Fibroblast of skin of right quadriceps (primary cell): ENCODE data around the gene C6orf120.

Experiments
- DNase-seq: peaks from one replicate; pipeline ENCODE4 v3.0.0-alpha.2; 2013

The C6orf120 gene

GRCh38 chr6:169701954-169702839 lies at the start of gene C6orf120, which contains the start of gene WDR27:
Gene C6orf120, plus strand, starts transcription at chr6:169702126. Its CDS starts 334 bp downstream, at chr6:169702460.
Gene WDR27, minus strand, starts transcription at chr6:169702029. Its CDS starts 13,024 bp downstream, at chr6:169689005.
- DNase-seq: peak; percentile 95

DNA sequence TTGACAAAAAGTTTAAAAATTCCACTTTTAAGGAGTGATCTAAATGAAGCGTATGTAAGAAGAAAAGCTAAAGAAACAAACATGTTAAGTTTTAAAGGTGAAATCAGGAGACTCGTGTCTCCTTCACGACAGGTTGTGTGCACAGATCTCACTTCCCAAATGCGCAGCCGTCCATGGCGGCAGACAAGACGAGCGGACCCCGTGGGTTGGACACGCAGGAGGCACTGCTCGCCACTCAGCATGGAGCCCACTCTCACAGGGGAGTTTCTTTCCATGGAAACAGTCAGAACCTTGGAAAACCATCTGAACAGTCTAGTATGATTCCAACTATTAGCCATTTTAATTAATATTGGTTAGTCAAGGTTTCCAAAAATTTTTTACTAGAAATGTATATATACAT lies 49.0 kb upstream of the C6orf120 start:
- DNase-seq: no peak

DNA sequence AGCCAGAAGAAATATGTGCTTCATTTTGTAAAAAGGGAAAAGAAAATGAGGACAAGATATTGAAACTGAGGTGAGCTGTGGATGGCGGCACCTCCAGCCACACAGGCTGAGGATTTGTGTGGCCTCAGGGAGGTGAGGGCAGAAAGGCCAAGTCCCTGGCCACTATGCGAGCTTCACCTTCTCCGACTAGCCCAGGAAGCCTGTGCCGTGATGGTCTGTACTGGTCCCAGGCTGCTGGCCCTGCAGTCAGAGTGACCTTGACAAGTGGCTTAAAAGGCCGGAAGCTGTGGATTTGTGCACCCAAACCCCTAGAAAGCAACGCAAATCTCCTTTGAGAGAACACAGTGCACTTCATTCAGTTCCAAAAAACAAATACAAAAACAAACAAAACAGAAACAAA lies 48.2 kb upstream of the C6orf120 start:
- no peak for DNase-seq

- peak; percentile 74 for DNase-seq
These were observed 47.1 kb upstream of the C6orf120 start for GRCh38 chr6:169654598-169655391.

GRCh38 chr6:169656546-169657283 lies 45.2 kb upstream of the C6orf120 start:
- no peak for DNase-seq

GRCh38 chr6:169657284-169657610 lies 44.7 kb upstream of the C6orf120 start:
- DNase-seq: no peak

DNA sequence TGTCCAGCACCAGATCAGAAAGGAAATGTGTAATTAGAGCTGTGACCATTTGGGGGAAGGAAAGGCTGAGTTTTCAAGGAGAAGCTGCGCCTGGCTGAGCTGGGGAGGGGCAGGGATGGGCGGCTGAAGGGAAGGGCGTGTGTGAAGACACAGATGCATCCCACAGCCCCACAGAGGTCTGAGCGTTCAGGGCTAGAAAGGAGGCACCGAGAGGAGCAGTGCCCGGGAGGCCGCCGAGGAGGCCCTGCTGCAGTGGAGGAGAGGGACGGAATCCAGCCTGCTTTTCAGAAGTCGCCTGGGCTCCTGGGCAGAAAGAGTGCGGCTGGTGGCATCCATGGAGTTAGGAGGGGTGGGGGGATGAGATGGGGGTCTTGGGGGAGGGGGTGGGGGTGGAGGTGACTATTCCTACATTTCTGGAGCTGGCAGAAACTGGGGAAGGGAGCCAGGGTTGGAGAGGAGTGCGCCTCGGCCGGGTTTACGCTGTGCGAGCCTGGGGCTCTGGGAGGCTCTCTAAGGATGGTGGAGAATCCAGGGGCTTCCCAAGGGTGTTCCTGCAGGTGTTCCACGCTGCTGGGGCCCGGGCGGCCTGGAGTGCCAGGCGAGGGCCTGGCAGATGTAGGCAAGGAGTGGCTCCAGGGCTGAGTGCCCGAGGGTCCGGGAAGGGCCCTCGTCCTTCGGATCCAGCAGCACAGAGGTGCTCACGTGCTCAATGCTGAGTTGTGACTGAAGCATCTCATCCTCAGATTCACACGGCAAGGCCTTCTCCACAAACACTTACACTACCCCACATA lies 41.9 kb upstream of the C6orf120 start:
- DNase-seq: no peak

DNA sequence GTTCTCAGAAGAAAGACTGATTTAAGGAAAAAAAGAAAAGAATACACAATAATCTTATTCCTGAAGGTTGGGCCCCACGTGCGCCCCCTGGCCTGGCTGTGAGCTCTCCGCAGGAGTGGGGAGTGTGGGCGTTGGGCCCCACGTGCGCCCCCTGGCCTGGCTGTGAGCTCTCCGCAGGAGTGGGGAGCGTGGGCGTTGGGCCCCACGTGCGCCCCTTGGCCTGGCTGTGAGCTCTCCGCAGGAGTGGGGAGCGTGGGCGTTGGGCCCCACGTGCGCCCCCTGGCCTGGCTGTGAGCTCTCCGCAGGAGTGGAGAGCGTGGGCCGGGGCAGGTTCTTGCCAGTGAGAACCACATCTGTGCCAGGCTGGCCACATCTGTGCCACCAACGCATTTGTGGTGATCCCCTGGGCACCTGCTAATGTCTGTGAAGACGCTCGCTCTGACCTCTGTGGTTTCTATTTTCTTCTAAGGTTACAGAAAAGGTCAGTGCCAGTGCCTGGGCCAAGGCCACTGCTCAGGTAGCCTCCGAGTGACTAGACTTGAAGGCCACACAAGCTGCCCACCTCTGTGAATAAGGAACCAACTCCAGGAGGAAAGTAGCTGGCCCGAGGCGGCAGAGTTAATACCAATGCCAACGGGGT lies 41.1 kb upstream of the C6orf120 start:
- no peak for DNase-seq

GRCh38 chr6:169661391-169661756 lies 40.6 kb upstream of the C6orf120 start:
- DNase-seq: no peak

DNA sequence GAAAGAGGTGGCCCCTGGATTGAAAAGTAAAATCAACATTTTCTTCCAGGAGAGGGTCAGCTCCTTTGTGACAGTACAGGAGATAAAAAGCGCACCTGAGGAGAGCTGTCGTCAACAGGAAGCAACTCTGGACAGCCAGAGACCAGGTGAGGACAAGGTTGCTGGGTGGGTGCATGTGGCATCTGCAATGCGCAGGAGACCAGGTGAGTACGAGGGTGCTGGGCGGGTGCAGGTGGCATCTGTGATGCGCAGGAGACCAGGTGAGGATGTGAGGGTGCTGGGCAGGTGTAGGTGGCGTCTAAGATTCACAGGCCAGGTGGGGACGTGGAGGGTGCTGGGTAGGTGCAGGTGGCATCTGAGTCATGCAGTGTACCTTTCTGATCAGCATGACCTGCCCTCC lies 38.5 kb upstream of the C6orf120 start:
- DNase-seq: no peak

DNA sequence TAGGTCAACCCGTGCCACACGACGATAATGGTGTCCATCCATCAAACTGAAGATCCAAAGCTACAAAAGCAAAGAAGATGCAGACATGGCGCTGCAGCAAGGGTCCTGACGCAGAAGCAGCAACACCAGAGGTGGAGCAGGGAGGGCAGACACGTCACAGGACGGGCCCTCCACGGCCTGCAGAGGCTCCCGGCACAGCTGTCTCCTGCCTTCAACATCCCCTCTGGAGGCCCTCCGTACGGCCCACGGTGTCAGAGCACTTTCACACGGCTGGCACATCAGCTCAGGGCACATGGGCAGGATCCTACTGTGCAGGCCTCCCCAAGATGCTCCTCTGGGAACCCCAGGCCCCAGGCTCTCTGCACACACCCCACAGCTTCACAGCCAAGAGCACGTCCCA lies 37.7 kb upstream of the C6orf120 start:
- DNase-seq: no peak

DNA sequence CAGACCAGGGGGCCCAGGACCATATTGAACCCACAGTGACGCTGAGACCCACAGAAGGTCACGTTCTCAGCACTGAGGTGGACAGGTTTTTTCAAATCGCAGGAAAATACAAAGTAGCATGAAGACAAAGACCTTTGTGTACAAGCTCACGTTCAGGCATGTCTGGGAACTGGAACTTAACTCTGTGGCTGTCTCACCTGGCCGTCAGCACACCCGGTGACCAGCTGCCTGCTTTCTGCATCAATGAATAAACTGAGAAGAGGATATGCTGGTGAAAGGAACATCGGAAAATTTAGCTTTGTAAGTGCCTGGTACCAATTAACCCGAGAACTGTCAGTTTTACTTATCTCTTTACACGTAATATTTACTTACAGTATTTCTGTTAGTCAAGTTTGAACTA lies 36.6 kb upstream of the C6orf120 start:
- DNase-seq: no peak

GRCh38 chr6:169666441-169666840 lies 35.5 kb upstream of the C6orf120 start:
- DNase-seq: no peak

GRCh38 chr6:169667716-169668115 lies 34.2 kb upstream of the C6orf120 start:
- no peak for DNase-seq

- DNase-seq: no peak
These were observed 33.6 kb upstream of the C6orf120 start for GRCh38 chr6:169668203-169668847.

GRCh38 chr6:169669147-169669546 lies 32.8 kb upstream of the C6orf120 start:
- DNase-seq: no peak

GRCh38 chr6:169669889-169670288 lies 32.0 kb upstream of the C6orf120 start:
- no peak for DNase-seq

DNA sequence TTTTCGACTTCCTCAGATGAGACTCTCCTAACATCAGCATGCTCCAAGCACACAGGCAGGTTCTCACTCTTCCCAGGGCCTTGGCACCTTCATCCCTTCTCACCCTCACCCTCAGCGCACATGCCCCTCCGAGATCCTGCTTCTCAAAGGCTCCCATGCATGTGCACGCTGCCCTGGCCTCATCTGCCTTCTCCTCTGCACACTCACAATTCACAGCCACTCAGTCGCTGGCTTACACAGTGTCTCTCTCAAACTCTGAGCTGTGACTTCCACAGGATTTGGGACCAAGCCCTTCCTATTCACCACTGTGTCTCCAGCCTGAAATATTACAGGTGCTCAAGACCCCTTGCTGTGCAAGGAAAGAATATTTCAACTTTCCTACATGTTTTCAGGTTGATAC lies 30.4 kb upstream of the C6orf120 start:
- DNase-seq: no peak

DNA sequence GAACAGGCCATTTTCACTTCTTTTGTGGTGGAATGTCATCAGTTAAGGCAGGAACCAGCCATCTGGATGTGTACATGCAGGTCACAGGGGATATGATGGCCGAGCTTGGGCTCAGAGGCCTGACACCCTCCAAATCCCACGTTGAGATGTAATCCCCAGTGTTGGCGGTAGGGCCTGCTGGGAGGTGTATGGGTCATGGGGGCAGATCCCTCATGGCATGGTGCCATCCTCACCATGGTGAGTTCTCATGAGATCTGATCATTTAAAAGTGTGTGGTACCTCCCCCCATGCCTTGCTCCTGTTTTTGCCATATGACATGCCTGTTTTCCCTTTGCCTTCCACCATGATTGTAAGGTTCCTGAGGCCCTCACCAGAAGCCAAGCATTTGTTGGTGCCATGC lies 26.9 kb upstream of the C6orf120 start:
- no peak for DNase-seq

- no peak for DNase-seq
These were observed 24.8 kb upstream of the C6orf120 start for GRCh38 chr6:169677096-169677495.

- no peak for DNase-seq
These were observed 23.6 kb upstream of the C6orf120 start for GRCh38 chr6:169678342-169678741.

- DNase-seq: no peak
These were observed 17.9 kb upstream of the C6orf120 start for GRCh38 chr6:169684056-169684455.
